ENCODE results near the gene MRTFA.
"Not testable (repeated sequence)": the region's sequence is repeated elsewhere in the genome, so short reads cannot be mapped to it uniquely, and the experiment has no call there.

The MRTFA gene

DNA sequence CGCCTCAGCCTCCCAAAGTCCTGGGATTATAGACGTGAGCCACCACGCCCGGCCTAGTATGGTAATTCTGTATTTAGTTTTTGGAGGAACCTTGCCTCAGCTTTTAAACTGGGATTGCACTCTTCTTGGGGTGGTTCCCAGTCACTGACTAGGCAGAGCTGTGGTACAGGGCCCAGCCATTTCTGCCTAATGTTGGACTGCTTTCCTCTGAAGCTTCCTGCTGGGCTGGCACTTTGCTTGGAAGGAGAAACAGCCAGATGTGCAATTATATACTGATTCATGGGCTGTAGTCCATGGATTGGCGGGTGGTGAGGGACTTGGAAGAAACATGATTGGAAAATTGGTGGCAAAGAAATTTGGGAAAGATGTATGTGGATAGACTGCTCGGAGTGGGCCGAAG is 25.2 kb upstream of the MRTFA start:
- ChIA-PET CTCF (interaction anchor here (0.6 kb wide), 1 partner anchor 87 kb away, joined by 3 read pairs; no protein-coding TSS in a partner anchor), POLR2A (ENCODE audit: low non-redundant PET) (no interaction called here)
- no peak for DNase-seq (ENCODE audit: low spot score)
- no peak for TF ChIP-seq CTCF (conservative IDR thresholded peaks at IDR 0.05; ENCODE audit: low read depth)
- H3K27ac ChIP-seq, result no peak overlapping the region

- DNase-seq (ENCODE audit: low spot score), result no peak
- ChIA-PET POLR2A (ENCODE audit: low non-redundant PET) (no interaction called here), CTCF (no interaction called here)
- H3K27ac ChIP-seq, result no peak overlapping the region
- TF ChIP-seq CTCF (conservative IDR thresholded peaks at IDR 0.05; ENCODE audit: low read depth), result no peak
Observed at GRCh38 chr22:40660730-40661129, 24.2 kb upstream of the MRTFA start.

GRCh38 chr22:40659166-40659565 is 22.6 kb upstream of the MRTFA start:
- no peak for TF ChIP-seq CTCF (conservative IDR thresholded peaks at IDR 0.05; ENCODE audit: low read depth)
- DNase-seq (ENCODE audit: low spot score), result no peak
- CTCF ChIA-PET, result no interaction called here
- POLR2A ChIA-PET (ENCODE audit: low non-redundant PET), result no interaction called here
- H3K27ac ChIP-seq, result no peak overlapping the region

GRCh38 chr22:40656651-40657050 is 20.1 kb upstream of the MRTFA start:
- POLR2A ChIA-PET (ENCODE audit: low non-redundant PET); DNase-seq (ENCODE audit: low spot score); CTCF ChIA-PET; H3K27ac ChIP-seq: not testable (repeated sequence)

- POLR2A ChIA-PET (ENCODE audit: low non-redundant PET); H3K27ac ChIP-seq; DNase-seq (ENCODE audit: low spot score); CTCF ChIA-PET: not testable (repeated sequence)
Observed at GRCh38 chr22:40655941-40656340, 19.4 kb upstream of the MRTFA start.

DNA sequence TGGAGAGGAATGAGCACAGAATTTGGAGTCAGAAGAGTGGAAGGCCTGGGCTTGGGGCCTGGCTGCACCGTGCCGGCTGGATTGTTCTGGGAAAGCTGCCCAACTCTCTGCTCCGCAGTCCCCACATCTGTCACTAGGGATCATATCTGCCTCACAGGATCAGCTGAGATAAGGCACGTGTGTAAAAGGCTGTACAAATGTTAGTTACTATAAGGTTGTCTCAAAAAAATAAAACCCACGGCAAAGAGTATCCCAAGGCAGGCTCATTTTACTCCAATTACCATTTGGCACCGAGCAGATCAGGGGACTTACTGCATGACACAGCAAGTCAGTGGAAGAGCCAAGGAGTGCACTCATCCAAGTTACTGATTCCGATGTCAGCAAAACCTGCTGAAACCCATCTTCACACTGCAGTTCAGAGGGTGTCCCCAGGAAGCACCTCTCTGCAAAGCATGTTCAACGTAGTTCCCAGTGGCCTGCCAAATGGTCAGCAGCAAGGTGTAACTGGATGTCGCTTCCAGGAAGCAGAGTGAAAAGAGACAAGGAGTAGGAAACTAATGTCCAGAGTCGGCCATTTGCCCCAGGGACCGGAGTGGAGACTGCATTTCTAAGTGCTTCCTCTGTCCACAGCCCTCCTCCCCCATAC is 18.1 kb upstream of the MRTFA start:
- peak; percentile 14 for DNase-seq (ENCODE audit: low spot score)
- H3K27ac ChIP-seq, result peak overlapping the region; percentile 99
- ChIA-PET POLR2A (ENCODE audit: low non-redundant PET) (no interaction called here), CTCF (no interaction called here)
- peak; percentile 22; the same call in 1 of the 2 replicates for TF ChIP-seq CTCF (conservative IDR thresholded peaks at IDR 0.05; ENCODE audit: low read depth)

GRCh38 chr22:40653361-40653760 is 16.8 kb upstream of the MRTFA start:
- DNase-seq (ENCODE audit: low spot score), result no peak
- TF ChIP-seq CTCF (conservative IDR thresholded peaks at IDR 0.05; ENCODE audit: low read depth), result no peak
- H3K27ac ChIP-seq, result peak overlapping the region; percentile 99
- ChIA-PET POLR2A (ENCODE audit: low non-redundant PET) (no interaction called here), CTCF (interaction anchor here (0.6 kb wide), 1 partner anchor 88 kb away, joined by 3 read pairs; no protein-coding TSS in a partner anchor)
